H1 (cell line): ENCODE data around the gene CUZD1.
A peak's percentile ranks its signal among the peaks of the same experiment; 100 is the strongest.

Experiments used
- BCL11A ChIP-seq, 2 experiments: IDR thresholded peaks; one replicate each; pipeline ENCODE4 v1.6.1; 2011; ENCODE audit warnings: low read depth in 2 of 2, low read length in 2 of 2, mild to moderate bottlenecking in 2 of 2
- EP300 ChIP-seq, 2 experiments: IDR thresholded peaks; 1 replicate in 1 of 2; 2 replicates in 1 of 2; pipeline ENCODE4 v1.6.1; 2011 to 2012; ENCODE audit warnings: low read depth in 2 of 2, low read length in 2 of 2, mild to moderate bottlenecking in 2 of 2, borderline replicate concordance in 1 of 2, inconsistent platforms in 1 of 2, moderate library complexity in 1 of 2
- EZH2 ChIP-seq: fragments of 200-600 bp; sonication (generic); IDR thresholded peaks from 2 replicates; pipeline ENCODE4 v1.7.1; 2012; ENCODE audit warnings: low read depth, mild to moderate bottlenecking, moderate library complexity, low read length, inconsistent platforms; ENCODE audit not compliant: severe bottlenecking
- POLR2A ChIP-seq, 2 experiments: IDR thresholded peaks; 1 replicate in 1 of 2; 2 replicates in 1 of 2; pipeline ENCODE4 v1.6.1; 2011; ENCODE audit warnings: low read depth in 2 of 2, low read length in 2 of 2, mild to moderate bottlenecking in 2 of 2; ENCODE audit errors: control extremely low read depth in 1 of 2
- POLR2AphosphoS5 ChIP-seq: IDR thresholded peaks from 2 replicates; pipeline ENCODE4 v1.6.1; 2011; ENCODE audit warnings: low read depth, low read length
- RAD21 ChIP-seq, 2 experiments: IDR thresholded peaks in 1 of 2; conservative IDR thresholded peaks in 1 of 2; 2 replicates each; pipeline ENCODE4 v1.6.1; 2011; ENCODE audit warnings: low read depth in 2 of 2, low read length in 2 of 2, improper control_type of control experiment in 1 of 2, inconsistent platforms in 1 of 2, mild to moderate bottlenecking in 1 of 2, moderate library complexity in 1 of 2
- SP1 ChIP-seq: IDR thresholded peaks from 2 replicates; pipeline ENCODE4 v1.6.1; 2011; ENCODE audit warnings: low read depth, low read length
- TF ChIP-seq, protein P1 (sequence below), 3 experiments: IDR thresholded peaks; 1 replicate in 2 of 3; 2 replicates in 1 of 3; pipeline versions ENCODE4 v1.5.1 to v1.6.1; 2011; ENCODE audit warnings: low read length in 3 of 3, mild to moderate bottlenecking in 3 of 3, inconsistent platforms in 2 of 3, low read depth in 1 of 3, moderate library complexity in 1 of 3; ENCODE audit not compliant: insufficient read depth in 1 of 3; ENCODE audit errors: control extremely low read depth in 1 of 3
- TF ChIP-seq, protein P2 (sequence below): IDR thresholded peaks from 2 replicates; pipeline ENCODE4 v1.6.1; 2011; ENCODE audit warnings: low read depth, mild to moderate bottlenecking, low read length; ENCODE audit not compliant: insufficient read depth
- TF ChIP-seq, protein P3 (sequence below): IDR thresholded peaks from 2 replicates; pipeline ENCODE4 v1.6.1; 2011; ENCODE audit warnings: low read length, improper control_type of control experiment

DNA sequence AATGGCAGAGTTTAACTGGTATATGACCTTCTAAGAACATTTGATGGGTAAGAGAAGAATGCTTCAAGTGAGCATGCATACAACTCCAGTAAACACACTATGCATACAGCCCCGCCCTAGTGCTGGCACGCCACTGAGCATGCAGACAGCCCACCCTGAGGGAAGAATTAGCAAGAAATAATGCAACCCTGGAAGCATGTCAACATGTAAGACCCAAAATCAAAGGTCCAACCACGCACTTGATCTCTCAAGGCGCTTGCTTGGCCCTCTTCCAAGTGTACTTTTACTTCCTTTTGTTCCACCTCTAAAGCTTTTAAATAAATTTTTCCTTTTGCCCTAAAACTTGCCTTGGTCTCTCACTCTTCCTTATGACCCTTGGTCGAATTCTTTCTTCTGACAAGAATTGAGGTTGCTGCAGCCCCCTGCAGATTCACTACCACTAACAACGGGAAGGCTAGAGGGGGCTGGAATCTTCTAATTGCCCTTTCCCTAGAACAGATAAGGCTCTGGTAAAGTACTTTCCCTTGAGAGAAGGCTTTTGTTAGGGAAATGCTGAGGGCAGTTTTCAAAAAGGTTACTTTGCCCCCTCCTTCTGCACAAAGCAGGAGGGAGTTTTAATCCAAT is 30.3 kb upstream of the CUZD1 start:
- TF ChIP-seq BCL11A (IDR thresholded peaks at IDR 0.05; ENCODE audit: low read depth in 2 of 2, low read length in 2 of 2) (peak in 1 of 2 experiments; percentile 18), RAD21 (IDR thresholded peaks at IDR 0.05 in 1 of 2, conservative IDR thresholded peaks at IDR 0.05 in 1 of 2; ENCODE audit: low read depth in 2 of 2, low read length in 2 of 2) (peak; percentile 1 to 14; a peak in 2 of 4 replicates), POLR2A (IDR thresholded peaks at IDR 0.05; ENCODE audit: control extremely low read depth in 1 of 2, low read depth in 2 of 2, low read length in 2 of 2) (no peak), SP1 (0 out of 2 replicates have a peak, but pooled peaks have one; percentile 60), EP300 (IDR thresholded peaks at IDR 0.05; ENCODE audit: borderline replicate concordance in 1 of 2, low read depth in 2 of 2, low read length in 2 of 2) (peak in 1 of 2 experiments; percentile 82; a peak in 1 of 3 replicates), POLR2AphosphoS5 (no peak), EZH2 (no peak)
- TF ChIP-seq, protein P1, sequence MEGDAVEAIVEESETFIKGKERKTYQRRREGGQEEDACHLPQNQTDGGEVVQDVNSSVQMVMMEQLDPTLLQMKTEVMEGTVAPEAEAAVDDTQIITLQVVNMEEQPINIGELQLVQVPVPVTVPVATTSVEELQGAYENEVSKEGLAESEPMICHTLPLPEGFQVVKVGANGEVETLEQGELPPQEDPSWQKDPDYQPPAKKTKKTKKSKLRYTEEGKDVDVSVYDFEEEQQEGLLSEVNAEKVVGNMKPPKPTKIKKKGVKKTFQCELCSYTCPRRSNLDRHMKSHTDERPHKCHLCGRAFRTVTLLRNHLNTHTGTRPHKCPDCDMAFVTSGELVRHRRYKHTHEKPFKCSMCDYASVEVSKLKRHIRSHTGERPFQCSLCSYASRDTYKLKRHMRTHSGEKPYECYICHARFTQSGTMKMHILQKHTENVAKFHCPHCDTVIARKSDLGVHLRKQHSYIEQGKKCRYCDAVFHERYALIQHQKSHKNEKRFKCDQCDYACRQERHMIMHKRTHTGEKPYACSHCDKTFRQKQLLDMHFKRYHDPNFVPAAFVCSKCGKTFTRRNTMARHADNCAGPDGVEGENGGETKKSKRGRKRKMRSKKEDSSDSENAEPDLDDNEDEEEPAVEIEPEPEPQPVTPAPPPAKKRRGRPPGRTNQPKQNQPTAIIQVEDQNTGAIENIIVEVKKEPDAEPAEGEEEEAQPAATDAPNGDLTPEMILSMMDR (IDR thresholded peaks at IDR 0.05; ENCODE audit: control extremely low read depth in 1 of 3, insufficient read depth in 1 of 3, low read depth in 1 of 3, low read length in 3 of 3), result no peak
- TF ChIP-seq, protein P2, sequence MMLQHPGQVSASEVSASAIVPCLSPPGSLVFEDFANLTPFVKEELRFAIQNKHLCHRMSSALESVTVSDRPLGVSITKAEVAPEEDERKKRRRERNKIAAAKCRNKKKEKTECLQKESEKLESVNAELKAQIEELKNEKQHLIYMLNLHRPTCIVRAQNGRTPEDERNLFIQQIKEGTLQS, result no peak
- TF ChIP-seq, protein P3, sequence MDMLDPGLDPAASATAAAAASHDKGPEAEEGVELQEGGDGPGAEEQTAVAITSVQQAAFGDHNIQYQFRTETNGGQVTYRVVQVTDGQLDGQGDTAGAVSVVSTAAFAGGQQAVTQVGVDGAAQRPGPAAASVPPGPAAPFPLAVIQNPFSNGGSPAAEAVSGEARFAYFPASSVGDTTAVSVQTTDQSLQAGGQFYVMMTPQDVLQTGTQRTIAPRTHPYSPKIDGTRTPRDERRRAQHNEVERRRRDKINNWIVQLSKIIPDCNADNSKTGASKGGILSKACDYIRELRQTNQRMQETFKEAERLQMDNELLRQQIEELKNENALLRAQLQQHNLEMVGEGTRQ, result no peak
